Hepatocyte (in vitro differentiated cells): ENCODE data around the gene ADH1B.

Source experiments
- EZH2phosphoT487 ChIP-seq: fragments of 200-600 bp; sonication (generic); IDR thresholded peaks from one replicate; pipeline ENCODE4 v1.6.1; 2018; ENCODE audit warnings: antibody characterized with exemption, mild to moderate bottlenecking, low read depth, moderate library complexity; ENCODE audit not compliant: unreplicated experiment, severe bottlenecking
- TF ChIP-seq, protein P1 (sequence below): fragments of 200-600 bp; sonication (generic); IDR thresholded peaks from 2 replicates; pipeline ENCODE4 v1.5.1; 2016; ENCODE audit warnings: antibody characterized with exemption, mild to moderate bottlenecking; ENCODE audit not compliant: poor library complexity

DNA sequence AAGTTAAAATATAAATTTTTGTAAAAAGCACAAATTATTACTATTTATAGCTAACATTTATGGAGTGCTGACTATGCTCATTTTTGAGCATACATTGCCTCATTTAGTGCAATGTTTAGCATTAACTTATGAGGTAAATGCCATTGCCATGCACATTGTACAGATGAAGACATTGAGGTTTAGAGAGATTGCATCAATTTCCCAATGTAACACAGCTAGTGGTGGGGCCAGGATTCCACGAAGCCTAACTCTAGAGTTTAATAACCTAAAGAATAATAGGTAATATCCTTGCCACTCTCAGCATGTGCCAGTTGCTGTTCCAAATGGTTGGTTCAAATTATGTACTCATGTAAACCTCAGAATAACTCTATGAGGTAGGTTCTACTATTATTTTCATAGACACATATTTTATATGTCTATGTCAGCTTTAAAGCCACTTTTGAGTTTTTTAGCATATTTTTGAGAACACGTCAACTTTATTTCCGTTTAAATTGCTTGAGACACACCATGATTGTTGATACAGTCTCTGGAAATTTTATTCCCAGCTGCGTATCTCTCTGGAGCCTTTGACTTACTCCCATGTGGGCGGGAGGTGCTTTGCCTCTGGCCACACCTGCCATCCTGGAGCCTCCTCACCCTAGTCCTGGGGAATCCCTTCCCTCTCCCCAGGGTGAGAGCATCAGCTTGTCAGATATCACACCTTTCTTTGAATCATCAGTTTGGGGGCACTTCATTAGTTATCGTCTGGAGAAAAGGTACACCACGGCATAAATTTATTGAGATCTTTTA lies 19.6 kb downstream of the ADH1B start:
- no peak for TF ChIP-seq EZH2phosphoT487
- TF ChIP-seq, protein P1, sequence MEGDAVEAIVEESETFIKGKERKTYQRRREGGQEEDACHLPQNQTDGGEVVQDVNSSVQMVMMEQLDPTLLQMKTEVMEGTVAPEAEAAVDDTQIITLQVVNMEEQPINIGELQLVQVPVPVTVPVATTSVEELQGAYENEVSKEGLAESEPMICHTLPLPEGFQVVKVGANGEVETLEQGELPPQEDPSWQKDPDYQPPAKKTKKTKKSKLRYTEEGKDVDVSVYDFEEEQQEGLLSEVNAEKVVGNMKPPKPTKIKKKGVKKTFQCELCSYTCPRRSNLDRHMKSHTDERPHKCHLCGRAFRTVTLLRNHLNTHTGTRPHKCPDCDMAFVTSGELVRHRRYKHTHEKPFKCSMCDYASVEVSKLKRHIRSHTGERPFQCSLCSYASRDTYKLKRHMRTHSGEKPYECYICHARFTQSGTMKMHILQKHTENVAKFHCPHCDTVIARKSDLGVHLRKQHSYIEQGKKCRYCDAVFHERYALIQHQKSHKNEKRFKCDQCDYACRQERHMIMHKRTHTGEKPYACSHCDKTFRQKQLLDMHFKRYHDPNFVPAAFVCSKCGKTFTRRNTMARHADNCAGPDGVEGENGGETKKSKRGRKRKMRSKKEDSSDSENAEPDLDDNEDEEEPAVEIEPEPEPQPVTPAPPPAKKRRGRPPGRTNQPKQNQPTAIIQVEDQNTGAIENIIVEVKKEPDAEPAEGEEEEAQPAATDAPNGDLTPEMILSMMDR = no peak
